ENCODE data around the gene RAD18.

Gene RAD18

GRCh38 chr3:8969241-8969640 lies 6.0 kb upstream of the RAD18 start:
- no peak for ATAC-seq
- TF ChIP-seq, protein P1, sequence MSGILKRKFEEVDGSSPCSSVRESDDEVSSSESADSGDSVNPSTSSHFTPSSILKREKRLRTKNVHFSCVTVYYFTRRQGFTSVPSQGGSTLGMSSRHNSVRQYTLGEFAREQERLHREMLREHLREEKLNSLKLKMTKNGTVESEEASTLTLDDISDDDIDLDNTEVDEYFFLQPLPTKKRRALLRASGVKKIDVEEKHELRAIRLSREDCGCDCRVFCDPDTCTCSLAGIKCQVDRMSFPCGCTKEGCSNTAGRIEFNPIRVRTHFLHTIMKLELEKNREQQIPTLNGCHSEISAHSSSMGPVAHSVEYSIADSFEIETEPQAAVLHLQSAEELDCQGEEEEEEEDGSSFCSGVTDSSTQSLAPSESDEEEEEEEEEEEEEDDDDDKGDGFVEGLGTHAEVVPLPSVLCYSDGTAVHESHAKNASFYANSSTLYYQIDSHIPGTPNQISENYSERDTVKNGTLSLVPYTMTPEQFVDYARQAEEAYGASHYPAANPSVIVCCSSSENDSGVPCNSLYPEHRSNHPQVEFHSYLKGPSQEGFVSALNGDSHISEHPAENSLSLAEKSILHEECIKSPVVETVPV (CRISPR knock-in tag; IDR thresholded peaks at IDR 0.05), result no peak

DNA sequence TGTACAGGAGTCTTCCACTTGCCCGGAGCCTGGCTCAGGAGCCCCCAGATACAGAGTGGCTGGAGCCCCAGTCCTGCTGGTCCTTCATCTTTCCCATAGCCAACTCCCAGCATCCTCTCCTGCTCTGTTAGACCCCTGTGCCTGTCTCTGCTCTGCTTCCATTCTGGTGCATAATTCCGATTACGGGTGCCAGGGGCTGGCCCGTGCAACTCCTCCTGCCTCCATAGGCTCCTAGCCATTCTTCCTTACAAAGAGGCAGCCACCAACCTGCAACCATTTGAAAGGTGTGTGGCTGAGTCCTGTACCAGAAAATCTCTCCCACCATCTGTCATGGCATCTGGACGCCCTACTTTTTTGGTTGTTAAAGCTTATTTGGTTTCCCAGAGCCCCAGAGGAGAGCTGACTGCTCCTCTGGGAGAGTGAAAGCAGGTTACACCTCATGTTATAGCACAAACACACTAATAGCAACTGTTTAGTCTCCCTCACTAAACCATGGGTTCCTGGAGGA lies 5.2 kb upstream of the RAD18 start:
- no peak for ATAC-seq
- no peak for TF ChIP-seq CSDC2 (CRISPR knock-in tag; IDR thresholded peaks at IDR 0.05)
- no peak for TF ChIP-seq ARNTL (CRISPR knock-in tag; IDR thresholded peaks at IDR 0.05; ENCODE audit: borderline replicate concordance, low read depth)
- TF ChIP-seq GLIS3 (CRISPR knock-in tag; IDR thresholded peaks at IDR 0.05), result no peak
- TF ChIP-seq, protein P2, sequence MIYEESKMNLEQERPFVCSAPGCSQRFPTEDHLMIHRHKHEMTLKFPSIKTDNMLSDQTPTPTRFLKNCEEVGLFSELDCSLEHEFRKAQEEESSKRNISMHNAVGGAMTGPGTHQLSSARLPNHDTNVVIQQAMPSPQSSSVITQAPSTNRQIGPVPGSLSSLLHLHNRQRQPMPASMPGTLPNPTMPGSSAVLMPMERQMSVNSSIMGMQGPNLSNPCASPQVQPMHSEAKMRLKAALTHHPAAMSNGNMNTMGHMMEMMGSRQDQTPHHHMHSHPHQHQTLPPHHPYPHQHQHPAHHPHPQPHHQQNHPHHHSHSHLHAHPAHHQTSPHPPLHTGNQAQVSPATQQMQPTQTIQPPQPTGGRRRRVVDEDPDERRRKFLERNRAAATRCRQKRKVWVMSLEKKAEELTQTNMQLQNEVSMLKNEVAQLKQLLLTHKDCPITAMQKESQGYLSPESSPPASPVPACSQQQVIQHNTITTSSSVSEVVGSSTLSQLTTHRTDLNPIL (CRISPR knock-in tag; IDR thresholded peaks at IDR 0.05; ENCODE audit: low read depth), result no peak
- no peak for TF ChIP-seq ZNF565 (CRISPR knock-in tag; conservative IDR thresholded peaks at IDR 0.05; ENCODE audit: low read depth)
- TF ChIP-seq SNAI2 (CRISPR knock-in tag; IDR thresholded peaks at IDR 0.05), result no peak
- no peak for TF ChIP-seq POU6F1 (CRISPR knock-in tag; IDR thresholded peaks at IDR 0.05; ENCODE audit: borderline replicate concordance, low read depth)
- no peak for TF ChIP-seq ZFP3 (CRISPR knock-in tag; IDR thresholded peaks at IDR 0.05)
- TF ChIP-seq, protein P3, sequence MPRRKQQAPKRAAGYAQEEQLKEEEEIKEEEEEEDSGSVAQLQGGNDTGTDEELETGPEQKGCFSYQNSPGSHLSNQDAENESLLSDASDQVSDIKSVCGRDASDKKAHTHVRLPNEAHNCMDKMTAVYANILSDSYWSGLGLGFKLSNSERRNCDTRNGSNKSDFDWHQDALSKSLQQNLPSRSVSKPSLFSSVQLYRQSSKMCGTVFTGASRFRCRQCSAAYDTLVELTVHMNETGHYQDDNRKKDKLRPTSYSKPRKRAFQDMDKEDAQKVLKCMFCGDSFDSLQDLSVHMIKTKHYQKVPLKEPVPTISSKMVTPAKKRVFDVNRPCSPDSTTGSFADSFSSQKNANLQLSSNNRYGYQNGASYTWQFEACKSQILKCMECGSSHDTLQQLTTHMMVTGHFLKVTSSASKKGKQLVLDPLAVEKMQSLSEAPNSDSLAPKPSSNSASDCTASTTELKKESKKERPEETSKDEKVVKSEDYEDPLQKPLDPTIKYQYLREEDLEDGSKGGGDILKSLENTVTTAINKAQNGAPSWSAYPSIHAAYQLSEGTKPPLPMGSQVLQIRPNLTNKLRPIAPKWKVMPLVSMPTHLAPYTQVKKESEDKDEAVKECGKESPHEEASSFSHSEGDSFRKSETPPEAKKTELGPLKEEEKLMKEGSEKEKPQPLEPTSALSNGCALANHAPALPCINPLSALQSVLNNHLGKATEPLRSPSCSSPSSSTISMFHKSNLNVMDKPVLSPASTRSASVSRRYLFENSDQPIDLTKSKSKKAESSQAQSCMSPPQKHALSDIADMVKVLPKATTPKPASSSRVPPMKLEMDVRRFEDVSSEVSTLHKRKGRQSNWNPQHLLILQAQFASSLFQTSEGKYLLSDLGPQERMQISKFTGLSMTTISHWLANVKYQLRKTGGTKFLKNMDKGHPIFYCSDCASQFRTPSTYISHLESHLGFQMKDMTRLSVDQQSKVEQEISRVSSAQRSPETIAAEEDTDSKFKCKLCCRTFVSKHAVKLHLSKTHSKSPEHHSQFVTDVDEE (CRISPR knock-in tag; IDR thresholded peaks at IDR 0.05), result no peak
- no peak for TF ChIP-seq PATZ1 (CRISPR knock-in tag; IDR thresholded peaks at IDR 0.05; ENCODE audit: borderline replicate concordance)
- no peak for TF ChIP-seq BACH2 (CRISPR knock-in tag; IDR thresholded peaks at IDR 0.05; ENCODE audit: borderline replicate concordance)

DNA sequence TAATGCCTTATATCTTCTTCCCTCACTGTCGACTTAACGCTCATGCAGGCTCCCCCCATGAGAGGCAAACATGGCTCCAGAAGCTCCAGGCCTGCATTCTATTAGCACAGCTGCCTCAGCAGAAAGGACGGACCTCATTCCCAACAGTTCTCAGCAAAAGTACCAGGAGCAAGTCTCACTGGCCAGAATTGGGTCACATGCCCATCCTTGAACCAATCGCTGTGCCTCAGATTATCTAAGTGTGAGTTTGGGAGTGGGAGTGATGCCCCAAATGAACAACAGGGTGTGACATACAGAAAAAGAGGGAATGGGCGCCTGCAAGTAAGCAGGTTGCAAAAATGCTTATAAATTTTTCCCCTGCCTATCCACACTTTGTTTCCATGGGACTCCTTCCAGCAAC lies 4.3 kb upstream of the RAD18 start:
- TF ChIP-seq ZNF70 (CRISPR knock-in tag; IDR thresholded peaks at IDR 0.05) (no peak), ZNF8 (CRISPR knock-in tag; IDR thresholded peaks at IDR 0.05) (no peak), TCF4 (CRISPR knock-in tag; IDR thresholded peaks at IDR 0.05; ENCODE audit: borderline replicate concordance) (no peak), ZFP30 (CRISPR knock-in tag; IDR thresholded peaks at IDR 0.05) (no peak), ZC3H10 (CRISPR knock-in tag; IDR thresholded peaks at IDR 0.05) (no peak), POU6F1 (CRISPR knock-in tag; IDR thresholded peaks at IDR 0.05; ENCODE audit: borderline replicate concordance, low read depth) (no peak), OSR1 (CRISPR knock-in tag; IDR thresholded peaks at IDR 0.05) (no peak), RARB (CRISPR knock-in tag; IDR thresholded peaks at IDR 0.05) (no peak), BACH2 (CRISPR knock-in tag; IDR thresholded peaks at IDR 0.05; ENCODE audit: borderline replicate concordance) (no peak), CSDC2 (CRISPR knock-in tag; IDR thresholded peaks at IDR 0.05) (no peak), ESRRG (CRISPR knock-in tag; IDR thresholded peaks at IDR 0.05) (no peak), PPARA (CRISPR knock-in tag; IDR thresholded peaks at IDR 0.05; ENCODE audit: borderline replicate concordance) (no peak), GLIS3 (CRISPR knock-in tag; IDR thresholded peaks at IDR 0.05) (no peak), TOX (CRISPR knock-in tag; IDR thresholded peaks at IDR 0.05; ENCODE audit: borderline replicate concordance) (no peak)
- TF ChIP-seq, protein P1 (CRISPR knock-in tag; IDR thresholded peaks at IDR 0.05), result no peak
- TF ChIP-seq, protein P3 (CRISPR knock-in tag; IDR thresholded peaks at IDR 0.05), result no peak
- ATAC-seq, result no peak

Data from SK-N-SH treated with all-trans-retinoic acid at 6 μM for 48 hours (cell line).